CD4-positive, alpha-beta T cell treated with Interleukin-4 for 1 hour (primary cell): ENCODE results near the gene UCHL5.

Experiments used
- DNase-seq, 2 donors: peaks; one replicate each; pipeline ENCODE4 v3.0.0-alpha.2; 2020 to 2022

The UCHL5 gene

GRCh38 chr1:192962901-192963300 lies 96.3 kb downstream of the UCHL5 start:
- DNase-seq = no peak
